ENCODE measurements around the gene RBFOX1. TPM values are rescaled to one million over a fixed set of nuclear protein-coding genes. Genes with fewer than 3 reads are reported as not detected.

RBFOX1 gene
- total RNA-seq, 4 donors from 2014 or later, result not detected

DNA sequence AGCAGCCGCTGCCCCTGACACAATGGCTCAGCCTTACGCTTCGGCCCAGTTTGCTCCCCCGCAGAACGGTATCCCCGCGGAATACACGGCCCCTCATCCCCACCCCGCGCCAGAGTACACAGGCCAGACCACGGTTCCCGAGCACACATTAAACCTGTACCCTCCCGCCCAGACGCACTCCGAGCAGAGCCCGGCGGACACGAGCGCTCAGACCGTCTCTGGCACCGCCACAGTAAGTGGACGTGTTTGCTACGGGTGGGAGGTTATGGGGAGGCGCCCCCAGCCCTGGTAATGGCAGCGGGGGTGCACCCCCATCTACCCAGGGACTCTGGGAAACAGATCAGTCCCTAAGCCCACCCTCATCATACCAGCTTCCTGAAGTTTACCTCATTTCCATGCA lies 185.5 kb downstream of the RBFOX1 start:
- 95% methylated on average over 25 of the region's 25 CpGs for WGBS

DNA sequence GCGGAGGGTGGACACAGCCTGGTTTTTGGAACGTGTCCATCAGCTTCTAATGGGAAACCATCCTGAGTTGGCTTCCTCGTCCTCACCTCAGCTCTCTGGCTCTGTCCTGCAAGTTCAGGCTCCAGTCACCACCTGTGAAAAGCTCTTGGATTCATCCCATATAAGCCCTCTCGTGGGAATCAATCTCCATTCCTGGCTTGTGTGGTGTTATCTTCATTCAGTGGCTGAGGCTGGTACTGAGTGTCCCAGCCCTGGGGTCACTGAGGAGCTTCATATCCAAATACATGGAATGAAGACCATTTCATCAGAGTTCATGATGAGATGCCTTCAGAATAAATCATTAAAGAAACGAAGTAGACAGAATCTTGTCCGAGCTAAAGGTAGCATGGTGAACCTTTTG lies 189.2 kb downstream of the RBFOX1 start:
- DNase-seq (ENCODE audit: extremely low spot score), result no peak
- H3K27ac ChIP-seq (replicated peaks in 1 of 4), result no peak overlapping the region
- peaks cover 0 to 5% (median 0%) of the 10 kb centered on the region in 4 donors for H3K9me3 ChIP-seq
- H3K27me3 ChIP-seq, result no peaks in the 10 kb centered on the region
- TF ChIP-seq POLR2A (IDR thresholded peaks at IDR 0.05; ENCODE audit: low read depth) (no peak), POLR2AphosphoS5 (IDR thresholded peaks at IDR 0.05) (no peak), EP300 (IDR thresholded peaks at IDR 0.05) (no peak)
- TF ChIP-seq, protein P1, sequence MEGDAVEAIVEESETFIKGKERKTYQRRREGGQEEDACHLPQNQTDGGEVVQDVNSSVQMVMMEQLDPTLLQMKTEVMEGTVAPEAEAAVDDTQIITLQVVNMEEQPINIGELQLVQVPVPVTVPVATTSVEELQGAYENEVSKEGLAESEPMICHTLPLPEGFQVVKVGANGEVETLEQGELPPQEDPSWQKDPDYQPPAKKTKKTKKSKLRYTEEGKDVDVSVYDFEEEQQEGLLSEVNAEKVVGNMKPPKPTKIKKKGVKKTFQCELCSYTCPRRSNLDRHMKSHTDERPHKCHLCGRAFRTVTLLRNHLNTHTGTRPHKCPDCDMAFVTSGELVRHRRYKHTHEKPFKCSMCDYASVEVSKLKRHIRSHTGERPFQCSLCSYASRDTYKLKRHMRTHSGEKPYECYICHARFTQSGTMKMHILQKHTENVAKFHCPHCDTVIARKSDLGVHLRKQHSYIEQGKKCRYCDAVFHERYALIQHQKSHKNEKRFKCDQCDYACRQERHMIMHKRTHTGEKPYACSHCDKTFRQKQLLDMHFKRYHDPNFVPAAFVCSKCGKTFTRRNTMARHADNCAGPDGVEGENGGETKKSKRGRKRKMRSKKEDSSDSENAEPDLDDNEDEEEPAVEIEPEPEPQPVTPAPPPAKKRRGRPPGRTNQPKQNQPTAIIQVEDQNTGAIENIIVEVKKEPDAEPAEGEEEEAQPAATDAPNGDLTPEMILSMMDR (IDR thresholded peaks at IDR 0.05), result no peak
- 75% methylated on average over 6 of the region's 6 CpGs for WGBS
- intact Hi-C loops (cut with DNase I), result no loop called here
- no peaks in the 10 kb centered on the region for H3K4me1 ChIP-seq
- peaks cover 0 to 7% (median 0%) of the 10 kb centered on the region in 4 donors for H3K36me3 ChIP-seq
- no peak overlapping the region for H3K4me3 ChIP-seq

More for the DNA sequence above, 185.5 kb downstream of the RBFOX1 start:
- Histone ChIP-seq H3K4me3 (no peak overlapping the region), H3K27ac (replicated peaks in 1 of 4) (no peak overlapping the region), H3K27me3 (no peaks in the 10 kb centered on the region), H3K9me3 (peaks cover 0 to 5% (median 0%) of the 10 kb centered on the region in 4 donors), H3K36me3 (peaks cover 0 to 7% (median 0%) of the 10 kb centered on the region in 4 donors), H3K4me1 (no peaks in the 10 kb centered on the region)
- intact Hi-C loops (cut with DNase I), result no loop called here
- TF ChIP-seq, protein P1 (IDR thresholded peaks at IDR 0.05), result no peak
- TF ChIP-seq POLR2A (IDR thresholded peaks at IDR 0.05; ENCODE audit: low read depth), result no peak
- DNase-seq (ENCODE audit: extremely low spot score), result no peak

DNA sequence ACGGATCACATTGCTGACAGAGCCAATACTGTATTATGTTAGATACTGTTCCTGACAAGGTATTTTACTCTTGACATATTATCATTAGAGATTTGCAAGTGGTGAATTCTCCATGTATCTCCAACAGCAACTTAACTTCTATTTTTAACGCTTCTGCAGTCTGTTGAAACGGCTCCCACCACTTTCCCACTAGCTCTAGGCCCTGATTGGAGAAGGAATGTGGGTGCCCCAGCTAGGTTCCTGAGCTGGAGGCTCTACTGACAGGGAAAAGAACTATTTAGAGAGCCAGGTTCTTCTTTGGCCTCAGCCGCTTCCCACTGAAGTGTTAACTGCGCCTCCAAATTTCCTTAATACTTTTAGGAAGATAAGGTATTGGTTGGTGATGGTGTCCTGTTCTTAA lies 191.8 kb downstream of the RBFOX1 start:
- peaks cover 0 to 5% (median 0%) of the 10 kb centered on the region in 4 donors for H3K9me3 ChIP-seq
- WGBS, result 50% methylated on average over 5 of the region's 5 CpGs

DNA sequence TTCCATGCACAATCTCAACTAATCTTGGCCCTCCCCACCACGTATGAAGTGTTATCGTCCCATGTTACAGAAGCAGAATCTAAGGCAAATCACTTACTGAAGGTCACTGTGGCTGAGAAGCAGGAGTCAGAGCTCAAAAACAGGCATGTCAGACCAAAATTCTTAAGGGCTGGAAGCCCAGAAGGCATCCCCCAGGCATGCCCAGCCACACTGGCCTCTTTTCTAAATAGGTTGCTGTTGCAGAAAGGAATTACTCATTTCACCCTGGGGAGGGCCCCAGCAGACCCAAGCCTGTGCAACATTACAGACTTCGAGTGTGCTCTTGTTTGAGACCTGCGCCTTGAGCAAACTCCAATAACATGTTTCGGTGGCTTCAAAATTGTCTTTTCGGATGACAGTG lies 194.1 kb downstream of the RBFOX1 start:
- H3K27ac ChIP-seq (replicated peaks in 1 of 4), result no peak overlapping the region
- no peaks in the 10 kb centered on the region for H3K4me1 ChIP-seq
- TF ChIP-seq POLR2A (IDR thresholded peaks at IDR 0.05; ENCODE audit: low read depth) (no peak), EP300 (IDR thresholded peaks at IDR 0.05) (no peak), POLR2AphosphoS5 (IDR thresholded peaks at IDR 0.05) (no peak)
- TF ChIP-seq, protein P1 (IDR thresholded peaks at IDR 0.05), result no peak
- H3K9me3 ChIP-seq, result peaks cover 0 to 5% (median 0%) of the 10 kb centered on the region in 4 donors
- WGBS, result 88% methylated on average over 6 of the region's 6 CpGs
- H3K27me3 ChIP-seq, result no peaks in the 10 kb centered on the region
- intact Hi-C loops (cut with DNase I), result no loop called here
- no peak overlapping the region for H3K4me3 ChIP-seq
- no peaks in the 10 kb centered on the region for H3K36me3 ChIP-seq
- DNase-seq (ENCODE audit: extremely low spot score), result no peak

More for the DNA sequence above, 191.8 kb downstream of the RBFOX1 start:
- TF ChIP-seq POLR2A (IDR thresholded peaks at IDR 0.05; ENCODE audit: low read depth), result no peak
- TF ChIP-seq, protein P1 (IDR thresholded peaks at IDR 0.05), result no peak
- H3K4me3 ChIP-seq, result no peak overlapping the region
- H3K4me1 ChIP-seq, result no peaks in the 10 kb centered on the region
- DNase-seq (ENCODE audit: extremely low spot score), result no peak
- no peaks in the 10 kb centered on the region for H3K27me3 ChIP-seq
- intact Hi-C loops (cut with DNase I), result no loop called here
- H3K36me3 ChIP-seq, result no peaks in the 10 kb centered on the region
- no peak overlapping the region for H3K27ac ChIP-seq (replicated peaks in 1 of 4)

DNA sequence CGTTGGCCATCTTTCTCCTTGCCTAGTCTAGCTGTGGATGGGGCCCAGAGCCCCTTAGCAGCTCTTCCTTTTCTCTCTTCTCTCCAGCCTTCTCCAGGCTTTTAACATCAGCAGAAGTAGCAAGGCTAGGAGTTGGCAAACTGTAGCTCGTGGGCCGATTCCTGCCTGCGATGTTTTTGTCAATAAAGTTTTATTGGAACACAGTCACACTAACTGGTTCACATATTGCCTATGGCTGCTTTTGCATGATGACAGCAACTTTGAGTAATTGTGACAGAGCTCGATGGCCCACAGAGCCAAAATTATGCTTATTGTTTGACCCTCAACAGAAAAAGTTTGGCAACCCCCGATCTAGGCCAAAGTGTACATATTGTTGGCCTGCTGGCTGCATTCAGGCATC lies 199.9 kb downstream of the RBFOX1 start:
- no peaks in the 10 kb centered on the region for H3K4me1 ChIP-seq
- intact Hi-C loops (cut with DNase I), result no loop called here
- H3K9me3 ChIP-seq, result peaks cover 0 to 6% (median 0%) of the 10 kb centered on the region in 4 donors
- no peak for DNase-seq (ENCODE audit: extremely low spot score)
- no peak overlapping the region for H3K4me3 ChIP-seq
- no peaks in the 10 kb centered on the region for H3K36me3 ChIP-seq
- 91% methylated on average over 6 of the region's 6 CpGs for WGBS
- no peak overlapping the region for H3K27ac ChIP-seq (replicated peaks in 1 of 4)
- no peak for TF ChIP-seq EP300 (IDR thresholded peaks at IDR 0.05)
- TF ChIP-seq, protein P1 (IDR thresholded peaks at IDR 0.05), result no peak
- no peak for TF ChIP-seq POLR2AphosphoS5 (IDR thresholded peaks at IDR 0.05)
- TF ChIP-seq POLR2A (IDR thresholded peaks at IDR 0.05; ENCODE audit: low read depth), result no peak
- H3K27me3 ChIP-seq, result no peaks in the 10 kb centered on the region
